HepG2 (cell line): ENCODE measurements around the gene TSC22D1. TPM values are rescaled to one million over a fixed set of nuclear protein-coding genes. Genes with fewer than 3 reads are reported as not detected.

ENCODE experiments used
- ATAC-seq: fragments of 200-7000 bp; cut with Tn5 transposase; 3 replicates; pipeline ENCODE4 v1.9.1; 2020; ENCODE audit warnings: mild to moderate bottlenecking, moderate library complexity
- BruUV-seq: library from RNA; stranded (reverse); fragments of 400-500 nt; replicated peaks from 2 replicates; lab custom pipeline; 2021; lab: Mats Ljungman, UMichigan
- CTCF ChIA-PET: fragments of 300-600 bp; formaldehyde crosslinking; extraction: SDS; loops from one replicate; lab custom pipeline; 2021; ENCODE audit warnings: low total read pairs, inconsistent platforms, low intra/inter-chr PET ratio; lab: Yijun Ruan, JAX
- POLR2A ChIA-PET: fragments of 350-600 bp; sonication (Branson Sonifier 250); formaldehyde crosslinking; loops from one replicate; lab custom pipeline; 2020; ENCODE audit warnings: antibody characterized with exemption, inconsistent platforms; lab: Yijun Ruan, JAX
- DNase-seq: peaks from one replicate; pipeline ENCODE4 v3.0.0-alpha.2; 2015; ENCODE audit warnings: low spot score
- FAIRE-seq: peaks from 3 replicates; lab custom pipeline; 2011; peaks lifted over from hg19 to GRCh38; lab: Jason Lieb, UNC
- H2AFZ ChIP-seq: one replicate; pipeline ENCODE4 v1.6.1; 2011; ENCODE audit warnings: low read length, inconsistent platforms
- H3K27ac ChIP-seq: fragments of 300-600 bp; 3 replicates; pipeline ENCODE4 v1.8.0; 2011; ENCODE audit warnings: mixed run types, mild to moderate bottlenecking, mixed read lengths, low read length, inconsistent platforms; ENCODE audit not compliant: insufficient read depth; ENCODE audit errors: extremely low read length
- H3K27me3 ChIP-seq, 2 experiments: fragments of 200-600 bp in 1 of 2; 2 replicates in 1 of 2; 3 replicates in 1 of 2; pipeline versions ENCODE4 v1.6.0 to v1.8.0; 2011; ENCODE audit warnings: low read length in 2 of 2, mild to moderate bottlenecking in 2 of 2, moderate library complexity in 2 of 2, inconsistent platforms in 1 of 2; ENCODE audit not compliant: insufficient read depth in 2 of 2, control insufficient read depth in 1 of 2
- H3K36me3 ChIP-seq, 2 experiments: fragments of 200-600 bp in 1 of 2; replicated peaks in 1 of 2; 2 replicates in 1 of 2; 3 replicates in 1 of 2; pipeline versions ENCODE4 v1.5.1 to v1.8.0; 2011; ENCODE audit warnings: low read length in 2 of 2, inconsistent platforms in 1 of 2; ENCODE audit not compliant: insufficient read depth in 2 of 2, control insufficient read depth in 1 of 2
- H3K4me1 ChIP-seq: 2 replicates; pipeline ENCODE4 v1.5.1; 2012; ENCODE audit warnings: low read length, inconsistent platforms; ENCODE audit not compliant: insufficient read depth
- H3K4me2 ChIP-seq: 2 replicates; pipeline ENCODE4 v1.6.0; 2011; ENCODE audit warnings: low read depth, low read length, inconsistent platforms
- H3K4me3 ChIP-seq, 3 experiments: fragments of 200-600 bp in 1 of 3; sonication (generic), shearing (Covaris generic) in 1 of 3; replicated peaks in 1 of 3; 2 replicates each; pipeline ENCODE4 v1.5.1; 2011 to 2016; ENCODE audit warnings: low read length in 3 of 3, inconsistent platforms in 2 of 3, low read depth in 2 of 3, mild to moderate bottlenecking in 2 of 3, control low read depth in 1 of 3, mixed read lengths in 1 of 3; ENCODE audit not compliant: insufficient read depth in 1 of 3
- H3K79me2 ChIP-seq: one replicate; pipeline ENCODE4 v1.6.1; 2011; ENCODE audit warnings: low read length, inconsistent platforms; ENCODE audit not compliant: insufficient read depth
- H3K9ac ChIP-seq: 2 replicates; pipeline ENCODE4 v1.6.0; 2011; ENCODE audit warnings: mild to moderate bottlenecking, low read depth, low read length, inconsistent platforms; ENCODE audit not compliant: insufficient read depth
- H3K9me3 ChIP-seq: 2 replicates; pipeline ENCODE4 v1.5.1; 2012; ENCODE audit warnings: mild to moderate bottlenecking, low read length
- H4K20me1 ChIP-seq: 2 replicates; pipeline ENCODE4 v1.6.0; 2011; ENCODE audit warnings: inconsistent platforms, mild to moderate bottlenecking, low read length, moderate library complexity; ENCODE audit not compliant: insufficient read depth
- ADNP ChIP-seq: sonication (generic); formaldehyde crosslinking; IDR thresholded peaks from 2 replicates; pipeline ENCODE4 v1.4.0; 2020; ENCODE audit warnings: missing genetic modification reagents
- DRAP1 ChIP-seq: IDR thresholded peaks from 2 replicates; pipeline ENCODE4 v1.6.1; 2016; ENCODE audit warnings: missing genetic modification reagents, missing compliant biosample characterization
- KDM1A ChIP-seq: IDR thresholded peaks from 2 replicates; pipeline ENCODE4 v1.6.1; 2016; ENCODE audit warnings: missing compliant biosample characterization
- MED13 ChIP-seq: sonication (generic); formaldehyde crosslinking; IDR thresholded peaks from 2 replicates; pipeline ENCODE4 v1.5.0; 2020; ENCODE audit warnings: missing genetic modification reagents
- NFKB2 ChIP-seq: sonication (generic); formaldehyde crosslinking; IDR thresholded peaks from 2 replicates; pipeline ENCODE4 v1.4.0; 2020; ENCODE audit warnings: missing genetic modification reagents, borderline replicate concordance
- PHF5A ChIP-seq: IDR thresholded peaks from one replicate; pipeline ENCODE4 v1.6.1; 2018; ENCODE audit warnings: low read depth, missing genetic modification reagents; ENCODE audit not compliant: unreplicated experiment
- POGK ChIP-seq: sonication (generic); formaldehyde crosslinking; conservative IDR thresholded peaks from 2 replicates; pipeline ENCODE4 v1.8.0; 2022; ENCODE audit warnings: mild to moderate bottlenecking, moderate library complexity, missing genetic modification reagents
- SMYD3 ChIP-seq: sonication (generic); formaldehyde crosslinking; IDR thresholded peaks from 2 replicates; pipeline ENCODE4 v1.8.1; 2023; ENCODE audit warnings: mild to moderate bottlenecking, missing genetic modification reagents
- TBX2 ChIP-seq: sonication (generic); formaldehyde crosslinking; IDR thresholded peaks from 2 replicates; pipeline ENCODE4 v1.5.0; 2020; ENCODE audit warnings: missing genetic modification reagents, mild to moderate bottlenecking, borderline replicate concordance
- ZMYM3 ChIP-seq: sonication (generic); formaldehyde crosslinking; IDR thresholded peaks from 2 replicates; pipeline ENCODE4 v1.5.1; 2020; ENCODE audit warnings: mild to moderate bottlenecking, missing genetic modification reagents
- ZNF629 ChIP-seq: sonication (generic); formaldehyde crosslinking; conservative IDR thresholded peaks from 2 replicates; pipeline ENCODE4 v1.5.0; 2020; ENCODE audit warnings: missing genetic modification reagents
- WGBS: methylation state at CpG from one replicate; pipeline ENCODE4 v1.1.6; 2017; ENCODE audit warnings: low lambda C conversion rate; 5-methylcytosine and 5-hydroxymethylcytosine counted together
- in situ Hi-C: cut with HindIII; loops from 2 replicates; pipeline ENCODE4 v1.10.0; 2017; ENCODE audit warnings: low pct_unique_long_range_greater_than_20kb; ENCODE audit not compliant: extremely low pct_ligation_motif_present
- intact Hi-C: fragments of 100-400 bp; cut with micrococcal nuclease; formaldehyde crosslinking; loops from one replicate; pipeline ENCODE4 v1.10.0; 2022; ENCODE audit not compliant: unreplicated experiment
- polyA plus RNA-seq, 8 experiments: library from polyadenylated mRNA; depleted of rRNA in 3 of 8; stranded (reverse) in 7 of 8; unstranded in 1 of 8; fragments of >200 nt; fragmentation: Illumina TruSeq in 4 of 8; extraction: Trizol in 4 of 8; gene quantifications; 2 replicates each; pipeline versions ENCODE4 v1.2.1 to v1.2.3, GENCODE V29; 2011 to 2016; ENCODE audit warnings: low read depth in 4 of 8, missing spikeins in 1 of 8, mixed read lengths in 1 of 8; ENCODE audit not compliant: insufficient read depth in 1 of 8
- total RNA-seq, 5 experiments: library from RNA; depleted of rRNA; stranded (reverse); fragments of >200 nt; fragmentation: Illumina TruSeq; extraction: Trizol; gene quantifications; 2 replicates each; pipeline ENCODE4 v1.2.3, GENCODE V29; 2016; ENCODE audit warnings: low read depth in 1 of 5

Gene TSC22D1
- total and polyA plus RNA-seq, 2 of the 13 experiments (the other 11 are each of a cell fraction or from before 2014, with no cell fraction given) = 18.4 to 35.7 TPM

GRCh38 chr13:44449999-44450821 lies 125.9 kb downstream of the TSC22D1 start (continued):
- no peak for TF ChIP-seq DRAP1 (CRISPR knock-in tag)
- TF ChIP-seq SMYD3 (CRISPR knock-in tag) = no peak
- TF ChIP-seq POGK (CRISPR knock-in tag) = 0 out of 2 replicates have a peak, but pooled peaks have one; percentile 26
- no peak for TF ChIP-seq PHF5A (CRISPR knock-in tag)
- TF ChIP-seq TBX2 = peak; percentile 18; the same call in 1 of the 2 replicates
- TF ChIP-seq MED13 (CRISPR knock-in tag) = no peak

- Histone ChIP-seq H3K79me2 (no peaks in the 10 kb centered on the region), H3K9ac (no peak overlapping the region), H3K4me2 (peak overlapping the region; percentile 72; the same call in 1 of the 2 replicates), H3K27me3 (no peaks in the 10 kb centered on the region), H3K9me3 (no peaks in the 10 kb centered on the region), H3K4me1 (peaks cover 40% of the 10 kb centered on the region), H2AFZ (no peak overlapping the region), H3K4me3 (no peak overlapping the region; a peak in 1 of 6 replicates), H3K27ac (peak overlapping the region; percentile 76), H3K36me3 (no peaks in the 10 kb centered on the region)
- intact Hi-C loops (no loop called here), in situ Hi-C loops (no loop called here)
- BruUV-seq = no TSS peak
- 68% methylated on average over 3 of the region's 3 CpGs for WGBS
- ChIA-PET POLR2A (interaction anchor here (0.8 to 2.3 kb wide), 5 partner anchors 10 to 307 kb away, joined by 3 to 36 read pairs (median 4); no protein-coding TSS in a partner anchor), CTCF (no interaction called here)
- ATAC-seq = peak; percentile 14; the same call in 2 of the 3 replicates
- no peak for DNase-seq
- peak; percentile 61; the same call in 1 of the 2 replicates for TF ChIP-seq ADNP (CRISPR knock-in tag)
- TF ChIP-seq NFKB2 (CRISPR knock-in tag) = no peak
- TF ChIP-seq KDM1A = peak; percentile 48; the same call in 1 of the 2 replicates
- peak; percentile 60; the same call in 1 of the 2 replicates for TF ChIP-seq ZMYM3
- peak; percentile 91 for TF ChIP-seq ZNF629
- TF ChIP-seq, all 625 proteins: peak for 4
- no peaks in the 10 kb centered on the region for H4K20me1 ChIP-seq
- no peak for FAIRE-seq
These were observed 127.3 kb downstream of the TSC22D1 start for GRCh38 chr13:44448875-44449274.
